Smooth muscle cell (in vitro differentiated cells): ENCODE measurements around the gene B3GALNT2. TPM values are rescaled to one million over a fixed set of nuclear protein-coding genes. Genes with fewer than 3 reads are reported as not detected.

Source experiments
- DNase-seq: peaks from one replicate; lab custom pipeline; 2025; ENCODE audit not compliant: unreplicated experiment; lab: John Stamatoyannopoulos, UW
- H2AFZ ChIP-seq: fragments of 200-600 bp; sonication (generic); 2 replicates; pipeline ENCODE4 v1.6.0; 2016; ENCODE audit warnings: antibody characterized with exemption, low read depth, mild to moderate bottlenecking
- H3F3A ChIP-seq: fragments of 200-600 bp; sonication (generic); 2 replicates; pipeline ENCODE4 v1.6.0; 2017; ENCODE audit warnings: antibody characterized with exemption, low read depth
- H3K27ac ChIP-seq: fragments of 200-600 bp; sonication (generic); 2 replicates; pipeline ENCODE4 v1.5.1; 2016; ENCODE audit warnings: low read depth, mild to moderate bottlenecking
- H3K27me3 ChIP-seq: fragments of 200-600 bp; sonication (generic); 2 replicates; pipeline ENCODE4 v1.6.1; 2016; ENCODE audit warnings: low read depth, mild to moderate bottlenecking
- H3K36me3 ChIP-seq: fragments of 200-600 bp; sonication (generic); 2 replicates; pipeline ENCODE4 v1.5.1; 2016; ENCODE audit warnings: low read depth
- H3K4me1 ChIP-seq: fragments of 200-600 bp; sonication (generic); 2 replicates; pipeline ENCODE4 v1.5.1; 2016; ENCODE audit warnings: low read depth
- H3K4me2 ChIP-seq: fragments of 200-600 bp; sonication (generic); 2 replicates; pipeline ENCODE4 v1.6.0; 2016; ENCODE audit warnings: mild to moderate bottlenecking
- H3K4me3 ChIP-seq: fragments of 200-600 bp; sonication (generic); 2 replicates; pipeline ENCODE4 v1.5.1; 2016; ENCODE audit warnings: mild to moderate bottlenecking
- H3K79me2 ChIP-seq: fragments of 200-600 bp; sonication (generic); 2 replicates; pipeline ENCODE4 v1.6.0; 2016; ENCODE audit warnings: low read depth, mild to moderate bottlenecking
- H3K9ac ChIP-seq: fragments of 200-600 bp; sonication (generic); 2 replicates; pipeline ENCODE4 v1.6.0; 2016; ENCODE audit warnings: low read depth
- H3K9me3 ChIP-seq: fragments of 200-600 bp; sonication (generic); replicated peaks from 2 replicates; pipeline ENCODE4 v1.5.1; 2016; ENCODE audit warnings: low read depth
- H4K20me1 ChIP-seq: fragments of 200-600 bp; sonication (generic); 2 replicates; pipeline ENCODE4 v1.6.0; 2016; ENCODE audit warnings: low read depth
- CTCF ChIP-seq: fragments of 200-600 bp; sonication (generic); IDR thresholded peaks from 2 replicates; pipeline ENCODE4 v1.5.1; 2017; ENCODE audit warnings: borderline replicate concordance, mild to moderate bottlenecking, antibody characterized with exemption; ENCODE audit not compliant: insufficient read depth, poor library complexity, severe bottlenecking
- WGBS: methylation state at CpG from one replicate; pipeline ENCODE4 v1.1.7; 2016; ENCODE audit warnings: low lambda C conversion rate; 5-methylcytosine and 5-hydroxymethylcytosine counted together
- polyA plus RNA-seq: library from polyadenylated mRNA; unstranded; fragments of >200 nt; fragmentation: Nextera tagmentation; extraction: Ambion mirVana; gene quantifications from 2 replicates; pipeline ENCODE4 v1.2.1, GENCODE V29; 2016
- total RNA-seq: library from RNA; depleted of rRNA; stranded (reverse); fragments of >200 nt; gene quantifications from 2 replicates; pipeline ENCODE4 v1.2.3, GENCODE V29; 2014

Gene B3GALNT2
- total and polyA plus RNA-seq, 2 experiments from 2014 or later: 8.2 to 22.7 TPM

GRCh38 chr1:235504494-235505222, 406 bp upstream of the B3GALNT2 start:
- H3K27ac ChIP-seq: peak overlapping the region; percentile 91
- H3K27me3 ChIP-seq: no peaks in the 10 kb centered on the region
- H2AFZ ChIP-seq: peak overlapping the region; percentile 13
- no peaks in the 10 kb centered on the region for H3K9me3 ChIP-seq
- DNase-seq: peak; percentile 98
- peak overlapping the region; percentile 75 for H3K9ac ChIP-seq
- H3K4me1 ChIP-seq: peaks cover 8% of the 10 kb centered on the region
- peak overlapping the region; percentile 91 for H3K4me3 ChIP-seq
- TF ChIP-seq CTCF: peak; percentile 64
- H3K4me2 ChIP-seq: peak overlapping the region; percentile 84
- H3K79me2 ChIP-seq: peaks cover 36% of the 10 kb centered on the region
- peaks cover 13% of the 10 kb centered on the region for H3F3A ChIP-seq
- peaks cover 29% of the 10 kb centered on the region for H4K20me1 ChIP-seq
- no peaks in the 10 kb centered on the region for H3K36me3 ChIP-seq
- WGBS: 2% methylated on average over 55 of the region's 61 CpGs

- Histone ChIP-seq H3K27me3 (no peaks in the 10 kb centered on the region), H2AFZ (peak overlapping the region; percentile 60), H3K4me1 (peaks cover 8% of the 10 kb centered on the region), H3K36me3 (no peaks in the 10 kb centered on the region), H3K27ac (peak overlapping the region; percentile 91), H3K9ac (peak overlapping the region; percentile 43), H3K4me3 (peak overlapping the region; percentile 91), H3K9me3 (no peaks in the 10 kb centered on the region), H4K20me1 (peaks cover 34% of the 10 kb centered on the region), H3F3A (peaks cover 13% of the 10 kb centered on the region), H3K4me2 (peak overlapping the region; percentile 82), H3K79me2 (peaks cover 47% of the 10 kb centered on the region)
- no peak for TF ChIP-seq CTCF
- 2% methylated on average over 47 of the region's 49 CpGs for WGBS
- peak; percentile 63 for DNase-seq
Observed at GRCh38 chr1:235503403-235504121, 690 bp downstream of the B3GALNT2 start.

GRCh38 chr1:235502601-235503402, 1.4 kb downstream of the B3GALNT2 start:
- Histone ChIP-seq H3K27ac (peak overlapping the region; percentile 91), H3K9me3 (no peaks in the 10 kb centered on the region), H3K79me2 (peaks cover 54% of the 10 kb centered on the region), H3K27me3 (no peaks in the 10 kb centered on the region), H3K36me3 (no peaks in the 10 kb centered on the region), H4K20me1 (peaks cover 41% of the 10 kb centered on the region), H3K4me1 (peaks cover 8% of the 10 kb centered on the region), H3F3A (peaks cover 13% of the 10 kb centered on the region), H2AFZ (peak overlapping the region; percentile 60), H3K4me2 (peak overlapping the region; percentile 82), H3K4me3 (peak overlapping the region; percentile 91), H3K9ac (peak overlapping the region; percentile 43)
- WGBS: 17% methylated on average over 5 of the region's 5 CpGs
- DNase-seq: no peak
- no peak for TF ChIP-seq CTCF
